Activated CD4-positive, alpha-beta T cell treated with anti-CD3 and anti-CD28 coated beads, Interleukin-2, amount 50 U/mL, for 1 hour (primary cell): ENCODE measurements around the gene RUFY1.
"Not testable (repeated sequence)": the region's sequence is repeated elsewhere in the genome, so short reads cannot be mapped to it uniquely, and the experiment has no call there.

Experiments used
- DNase-seq: peaks from one replicate; pipeline ENCODE4 v3.0.0-alpha.2; 2020

RUFY1 gene

DNA sequence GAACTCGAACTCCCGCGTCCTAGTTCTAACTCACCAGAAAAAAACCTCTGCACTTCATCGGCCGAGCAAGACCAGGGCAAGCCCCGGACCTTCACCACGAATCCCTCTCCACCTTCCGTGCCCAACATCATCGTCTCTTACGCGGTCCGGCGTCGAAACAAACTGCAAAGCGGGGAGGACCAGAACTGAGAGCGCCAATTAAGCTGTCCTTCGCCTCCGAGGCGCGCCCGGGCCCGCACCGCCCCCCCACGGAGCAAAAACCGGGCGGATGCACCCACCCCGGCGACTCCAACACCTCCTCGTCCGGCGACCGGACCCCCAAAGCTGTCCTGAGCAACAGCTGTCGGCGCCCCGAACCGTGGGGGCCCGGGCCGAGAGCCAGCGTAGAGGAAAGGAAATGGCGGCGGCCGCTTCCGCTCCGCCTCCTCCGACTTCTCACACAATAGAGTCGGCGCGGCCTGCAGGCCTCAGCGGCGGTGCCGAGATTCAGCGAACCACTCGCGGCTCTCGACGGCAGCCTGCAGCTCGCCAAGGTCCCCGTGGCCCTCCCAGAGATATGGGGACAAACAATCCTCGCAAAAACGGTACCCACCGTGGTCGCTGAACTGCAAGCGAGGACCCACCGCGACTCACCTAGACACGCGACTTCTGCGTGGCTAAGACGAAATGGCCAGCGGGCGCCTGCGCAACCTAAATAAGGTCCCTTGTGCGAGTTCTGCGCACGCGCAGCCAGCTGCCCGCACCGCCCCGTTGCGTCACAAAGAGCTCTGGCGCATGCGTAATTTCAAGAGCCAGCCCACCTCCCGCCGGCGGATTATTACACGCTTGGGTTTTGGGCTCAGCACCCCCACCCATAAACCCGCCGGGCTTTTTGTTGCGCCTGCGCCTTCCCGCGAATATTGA, 72.9 kb downstream of the RUFY1 start, which contains the start of gene HNRNPH1:
HNRNPH1 (minus strand) TSS at position 669 of the 903 bp plus-strand sequence; CDS start at position 131, 538 bp downstream.
- peak; percentile 98 for DNase-seq

GRCh38 chr5:179623906-179624741, 73.8 kb downstream of the RUFY1 start:
- DNase-seq: peak; percentile 42

GRCh38 chr5:179624841-179625271, 74.5 kb downstream of the RUFY1 start:
- no peak for DNase-seq

DNA sequence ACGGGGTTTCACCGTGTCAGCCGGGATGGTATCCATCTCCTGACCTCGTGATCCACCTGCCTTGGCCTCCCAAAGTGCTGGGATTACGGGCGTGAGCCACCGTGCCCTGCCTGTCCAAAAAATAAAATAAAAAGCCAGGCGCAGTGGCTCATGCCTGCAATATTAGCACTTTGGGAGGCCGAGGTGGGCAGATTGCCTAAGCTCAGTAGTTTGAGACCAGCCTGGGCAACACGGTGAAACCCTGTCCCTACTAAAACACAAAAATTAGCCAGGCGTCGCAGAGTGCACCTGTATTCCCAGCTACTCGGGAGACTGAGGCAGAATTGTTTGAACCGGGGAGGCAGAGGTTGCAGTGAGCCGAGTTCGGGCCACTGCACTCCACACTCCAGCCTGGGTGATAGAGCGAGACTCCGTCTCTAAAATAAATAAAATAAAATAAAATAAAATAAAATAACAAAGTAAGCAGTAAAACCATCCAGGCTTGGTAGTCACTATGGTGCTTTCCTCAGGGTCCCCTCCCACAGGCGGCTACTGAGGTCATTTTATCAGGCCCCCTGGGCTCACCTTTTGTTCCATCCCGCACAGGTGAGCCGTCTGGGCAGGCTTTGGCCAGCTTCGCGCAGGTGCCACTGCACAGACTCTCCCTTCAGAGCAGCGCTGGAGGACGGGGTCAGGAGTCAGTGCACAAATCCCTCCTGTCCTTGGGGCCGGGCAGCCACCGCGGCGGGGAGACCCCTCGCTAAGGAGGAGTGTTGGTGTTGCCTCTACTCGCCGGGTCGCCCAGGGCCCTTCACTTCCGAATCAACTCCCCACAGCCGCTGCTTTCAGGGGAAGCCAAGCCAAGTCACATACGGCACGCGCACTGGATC, 83.4 kb downstream of the RUFY1 start:
- DNase-seq: not testable (repeated sequence)

DNA sequence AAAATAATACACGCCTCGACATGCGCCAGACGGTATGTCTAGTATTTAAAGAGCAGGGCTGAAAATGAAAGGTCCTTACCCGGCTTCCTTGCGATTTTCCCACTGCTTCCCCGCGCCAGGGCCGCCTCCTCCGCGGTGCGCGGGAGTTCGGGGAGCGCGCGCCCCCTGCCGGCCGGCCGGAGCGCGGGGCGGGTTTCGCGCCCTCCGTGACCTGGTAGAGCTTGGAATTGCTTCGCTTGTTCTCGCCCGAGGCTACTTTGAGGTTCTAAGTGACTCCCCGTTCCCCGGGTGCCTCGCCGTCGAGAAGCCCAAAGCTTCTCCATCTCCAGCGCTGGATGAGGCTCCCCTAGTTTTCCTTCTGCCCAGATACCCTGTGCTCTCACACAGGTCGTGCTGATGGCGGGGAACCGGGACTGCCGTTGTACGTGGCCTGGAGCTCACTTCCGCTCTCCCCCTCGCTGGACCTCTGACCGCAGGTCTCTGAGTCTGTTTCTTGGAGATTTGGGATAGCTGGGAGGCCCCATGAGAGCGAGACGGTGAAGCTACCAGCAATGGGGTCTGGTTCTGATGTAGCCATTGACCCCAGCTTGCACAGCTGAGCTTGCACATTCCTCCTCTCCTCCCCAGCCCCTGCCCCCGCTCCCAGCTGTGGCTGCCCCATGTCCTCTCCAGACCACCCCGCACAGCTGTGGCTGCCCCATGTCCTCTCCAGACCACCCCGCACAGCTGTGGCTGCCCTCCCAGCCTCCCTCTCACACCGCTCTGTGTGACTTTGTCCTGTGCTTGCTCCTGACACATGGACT, 84.2 kb downstream of the RUFY1 start:
- not testable (repeated sequence) for DNase-seq

DNA sequence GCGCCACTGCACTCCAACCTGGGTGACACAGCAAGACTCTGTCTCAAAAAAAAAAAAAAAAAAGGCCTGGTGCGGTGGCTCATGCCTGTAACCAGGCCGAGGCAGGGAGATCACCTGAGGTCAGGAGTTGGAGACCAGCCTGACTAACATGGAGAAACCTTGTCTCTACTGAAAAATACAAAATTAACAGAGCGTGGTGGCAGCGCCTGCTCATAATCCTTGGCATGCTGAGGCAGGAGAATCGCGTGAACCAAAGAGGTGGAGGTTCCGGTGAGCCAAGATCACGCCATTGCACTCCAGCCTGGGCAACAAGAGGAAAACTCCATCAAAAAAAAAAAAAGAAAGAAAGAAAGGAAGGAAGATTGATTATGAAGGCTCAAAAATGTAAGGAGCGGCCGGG, 88.9 kb downstream of the RUFY1 start:
- DNase-seq: not testable (repeated sequence)

GRCh38 chr5:179641745-179642144, 91.4 kb downstream of the RUFY1 start:
- not testable (repeated sequence) for DNase-seq

DNA sequence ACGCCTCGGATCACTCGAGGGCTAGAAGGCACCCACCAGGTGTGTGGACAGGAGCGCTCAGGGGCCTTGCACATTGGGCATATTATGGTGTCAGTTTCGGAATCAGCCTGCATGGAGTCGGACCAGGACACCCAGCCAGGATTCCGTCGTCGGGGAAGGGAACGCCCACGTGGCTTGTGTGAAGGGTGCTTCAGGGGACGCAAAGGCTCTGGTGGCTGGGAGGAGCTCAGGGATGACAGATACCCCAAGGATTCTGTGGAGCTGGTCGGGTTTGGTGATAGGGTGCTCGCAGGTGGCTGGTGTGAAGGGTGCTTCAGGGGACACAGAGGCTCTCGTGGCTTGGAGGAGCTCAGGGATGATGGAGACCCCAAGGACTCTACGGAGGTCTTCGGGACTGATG, 92.3 kb downstream of the RUFY1 start:
- DNase-seq: not testable (repeated sequence)

- DNase-seq: not testable (repeated sequence)
Observed at GRCh38 chr5:179643141-179643920, 93.0 kb downstream of the RUFY1 start.

GRCh38 chr5:179644766-179645165, 94.4 kb downstream of the RUFY1 start:
- not testable (repeated sequence) for DNase-seq

DNA sequence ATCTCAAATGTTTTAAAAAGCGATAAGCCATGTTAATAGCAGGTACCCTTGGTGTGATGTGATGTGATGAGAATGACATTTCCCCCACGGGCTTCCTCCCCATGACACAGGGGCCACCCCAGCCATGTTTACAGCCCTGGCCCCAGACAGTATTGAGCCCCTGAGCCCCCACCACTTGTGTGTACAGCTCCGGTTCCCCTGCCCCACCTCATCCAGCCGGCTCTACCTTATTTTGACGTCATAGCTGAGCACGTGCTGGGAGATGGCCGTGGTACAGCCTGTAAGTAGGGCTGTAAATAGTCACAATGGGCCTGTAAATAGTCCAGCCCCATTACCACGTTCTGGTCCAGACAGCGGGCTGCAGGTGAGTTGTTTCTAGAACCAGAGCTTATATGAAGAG, 98.1 kb downstream of the RUFY1 start:
- DNase-seq: no peak

DNA sequence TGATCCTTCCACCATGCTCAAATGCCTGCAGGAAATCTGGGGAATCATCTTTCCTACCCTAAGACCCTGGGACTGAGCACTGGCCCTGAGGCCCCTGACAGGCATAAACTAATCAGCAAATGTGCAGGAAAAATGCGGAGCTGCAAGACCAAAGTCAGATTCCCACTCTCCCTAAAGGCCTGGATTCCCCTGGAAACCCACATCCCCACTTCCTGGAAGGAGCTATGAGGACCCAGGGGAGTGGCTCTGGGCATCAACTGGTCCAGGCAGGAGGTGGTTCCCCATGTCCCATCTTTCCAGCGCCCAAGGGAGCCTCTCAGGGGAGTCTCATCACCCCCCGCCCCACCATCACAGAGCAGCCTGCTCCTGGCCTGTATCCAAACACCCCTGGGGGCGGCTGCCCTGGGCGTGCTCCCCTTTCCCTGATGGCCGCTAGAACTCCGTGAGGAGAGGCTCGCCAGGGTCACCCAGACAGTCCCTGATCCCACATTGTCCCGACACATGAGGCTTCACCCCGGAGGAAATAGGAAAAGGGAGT, 98.9 kb downstream of the RUFY1 start:
- DNase-seq: not testable (repeated sequence)

DNA sequence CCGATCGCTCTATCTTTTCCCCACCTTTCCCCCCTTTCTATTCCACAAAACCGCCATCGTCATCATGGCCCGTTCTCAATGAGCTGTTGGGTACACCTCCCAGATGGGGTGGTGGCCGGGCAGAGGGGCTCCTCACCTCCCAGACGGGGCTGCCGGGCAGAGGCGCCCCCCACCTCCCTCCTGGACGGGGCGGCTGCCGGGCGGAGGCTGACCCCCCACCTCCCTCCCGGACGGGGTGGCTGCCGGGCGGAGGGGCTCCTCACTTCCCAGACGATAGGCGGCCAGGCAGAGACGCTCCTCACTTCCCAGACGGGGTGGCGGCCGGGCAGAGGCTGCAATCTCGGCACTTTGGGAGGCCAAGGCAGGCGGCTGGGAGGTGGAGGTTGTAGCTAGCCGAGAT, 99.9 kb downstream of the RUFY1 start:
- DNase-seq: not testable (repeated sequence)

DNA sequence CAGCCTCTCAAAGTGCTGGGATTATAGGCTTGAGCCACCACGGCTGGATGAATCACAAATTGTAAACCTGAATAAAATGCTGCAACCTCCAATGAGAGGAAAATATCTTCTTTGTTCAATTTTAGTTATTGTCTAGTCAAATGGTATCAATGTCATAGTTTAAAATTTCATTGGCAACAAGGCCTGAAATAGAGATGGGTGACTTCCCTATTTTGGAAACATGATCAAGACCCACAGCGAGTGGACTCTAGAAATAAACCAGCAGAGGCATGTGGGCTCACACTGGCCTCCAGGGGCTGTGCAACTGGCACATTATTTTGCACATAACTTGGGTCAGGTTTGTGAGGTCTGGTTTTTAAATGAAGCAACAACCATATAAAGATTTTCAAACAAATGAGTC, 102.8 kb downstream of the RUFY1 start:
- not testable (repeated sequence) for DNase-seq

GRCh38 chr5:179657302-179658178, 107.2 kb downstream of the RUFY1 start:
- not testable (repeated sequence) for DNase-seq

GRCh38 chr5:179658179-179658856, 108.0 kb downstream of the RUFY1 start:
- DNase-seq: not testable (repeated sequence)
